Measurements from ENCODE around the gene PSMB2. TPM values are rescaled to one million over a fixed set of nuclear protein-coding genes. Genes with fewer than 3 reads are reported as not detected.

The PSMB2 gene
- total and polyA plus RNA-seq, 10 of the 15 experiments (the other 5 are each of a cell fraction or from before 2014, with no cell fraction given) = 71.7 to 299 (median 145) TPM

- TF ChIP-seq ELK1 (IDR thresholded peaks at IDR 0.05; ENCODE audit: low read depth, low read length) (no peak), YY1 (IDR thresholded peaks at IDR 0.05; ENCODE audit: low read depth, low read length) (0 out of 2 replicates have a peak, but pooled peaks have one; percentile 33), BHLHE40 (IDR thresholded peaks at IDR 0.05; ENCODE audit: borderline replicate concordance in 1 of 2, low read depth in 2 of 2, low read length in 1 of 2) (peak in 1 of 2 experiments; percentile 21; a peak in 1 of 4 replicates), ETV6 (conservative IDR thresholded peaks at IDR 0.05 in 1 of 2, IDR thresholded peaks at IDR 0.05 in 1 of 2; ENCODE audit: borderline replicate concordance in 1 of 2, low read depth in 1 of 2) (peak in 1 of 2 experiments; percentile 81; a peak in 1 of 4 replicates), MLLT1 (IDR thresholded peaks at IDR 0.05) (0 out of 2 replicates have a peak, but pooled peaks have one; percentile 31), NKRF (conservative IDR thresholded peaks at IDR 0.05) (0 out of 2 replicates have a peak, but pooled peaks have one; percentile 33), LARP7 (IDR thresholded peaks at IDR 0.05) (0 out of 2 replicates have a peak, but pooled peaks have one; percentile 37), E4F1 (IDR thresholded peaks at IDR 0.05; ENCODE audit: borderline replicate concordance, partially characterized antibody) (peak; percentile 44), IKZF1 (conservative IDR thresholded peaks at IDR 0.05) (peak; percentile 72), CBFB (IDR thresholded peaks at IDR 0.05; ENCODE audit: low read depth) (no peak; the same call in 1 of the 2 replicates), MYB (IDR thresholded peaks at IDR 0.05; ENCODE audit: borderline replicate concordance, low read depth, low read length) (no peak), ESRRA (IDR thresholded peaks at IDR 0.05; ENCODE audit: low read length) (no peak), MXI1 (IDR thresholded peaks at IDR 0.05; ENCODE audit: low read depth, low read length) (0 out of 2 replicates have a peak, but pooled peaks have one; percentile 33), IKZF2 (IDR thresholded peaks at IDR 0.05) (no peak), PAX5 (IDR thresholded peaks at IDR 0.05; ENCODE audit: borderline replicate concordance, low read depth, low read length) (no peak), ZBTB40 (IDR thresholded peaks at IDR 0.05; ENCODE audit: borderline replicate concordance) (no peak)
Observed at GRCh38 chr1:35577071-35577998, 64.0 kb downstream of the PSMB2 start (continued).
